ENCODE measurements around the gene ATAD3A.
A peak's percentile ranks its signal among the peaks of the same experiment; 100 is the strongest.
"Not testable (repeated sequence)": the region's sequence is repeated elsewhere in the genome, so short reads cannot be mapped to it uniquely, and the experiment has no call there.

Gene ATAD3A

GRCh38 chr1:1511533-1512285 lies at the start of gene ATAD3A:
Gene ATAD3A (plus strand): TSS chr1:1512162. CDS start chr1:1512269, 107 bp downstream.
- peak; percentile 92 to 94 for DNase-seq (ENCODE audit: low read depth in 2 of 2)

DNA sequence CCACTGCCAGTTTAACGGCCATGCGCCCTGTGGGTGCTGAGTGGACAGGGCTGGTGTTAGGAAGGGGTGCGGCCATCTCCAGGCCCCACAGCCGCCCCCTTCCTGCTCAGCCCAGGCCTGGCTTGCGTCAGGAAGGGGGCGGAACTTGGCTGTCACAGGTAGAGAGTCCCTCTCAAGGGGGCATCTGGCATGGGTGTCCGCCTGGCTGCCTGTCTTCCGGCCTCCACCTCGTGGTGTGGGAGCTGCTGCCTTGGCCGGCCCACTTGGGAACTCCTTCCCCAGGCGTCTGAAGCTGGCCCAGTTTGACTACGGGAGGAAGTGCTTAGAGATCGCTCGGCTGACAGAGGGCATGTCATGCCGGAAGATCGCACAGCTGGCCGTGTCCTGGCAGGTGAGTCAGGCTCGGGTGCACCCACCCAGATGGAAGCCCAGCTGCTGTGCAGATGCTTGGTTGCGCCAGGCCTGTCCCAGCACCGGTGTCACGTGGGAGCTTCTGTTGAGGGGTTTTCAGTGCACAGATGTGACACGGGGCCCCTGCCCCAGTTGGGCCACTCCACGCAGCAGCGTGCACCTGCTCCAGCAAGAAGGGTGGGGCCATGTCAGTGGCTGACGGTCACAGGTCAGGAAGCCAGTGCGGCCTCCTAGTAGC lies 49.5 kb upstream of the ATAD3A start:
- DNase-seq (ENCODE audit: low read depth in 2 of 2): no peak

- DNase-seq (ENCODE audit: low read depth in 2 of 2): no peak
These were observed 48.6 kb upstream of the ATAD3A start for GRCh38 chr1:1463312-1463711.

DNA sequence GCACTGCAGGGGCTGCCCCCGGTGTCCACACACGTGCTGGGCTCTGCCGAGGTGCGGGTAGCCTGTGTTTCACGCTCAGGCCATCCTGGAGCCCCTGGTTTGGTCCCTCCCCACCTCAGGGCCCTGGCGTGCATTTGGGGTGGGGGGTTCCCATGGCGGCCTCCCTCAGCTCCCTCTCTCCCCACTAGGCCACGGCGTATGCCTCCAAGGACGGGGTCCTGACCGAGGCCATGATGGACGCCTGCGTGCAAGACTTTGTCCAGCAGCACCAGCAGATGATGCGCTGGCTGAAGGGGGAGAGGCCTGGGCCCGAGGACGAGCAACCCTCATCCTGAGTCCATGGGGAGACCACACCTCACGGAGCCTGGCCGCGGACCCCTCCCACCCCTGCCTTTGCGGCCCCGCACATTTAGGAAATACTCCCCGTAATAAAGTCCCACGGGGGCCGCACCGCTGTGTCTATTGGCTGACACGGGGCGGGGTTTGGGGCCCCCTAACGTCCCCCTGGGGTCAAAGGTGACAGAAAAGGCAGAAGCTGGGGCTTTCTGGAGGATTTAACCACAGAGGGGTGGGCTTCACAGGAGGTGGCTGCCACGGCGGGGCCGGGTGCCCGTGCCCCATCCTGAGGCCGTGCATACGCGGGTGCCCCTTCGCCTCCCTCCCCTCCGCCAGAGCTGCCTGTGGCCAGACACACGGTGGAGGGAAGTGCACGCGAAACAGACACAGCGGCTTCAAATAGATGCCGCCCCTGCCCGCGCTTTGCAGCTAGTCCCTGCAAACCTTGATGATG lies 43.6 kb upstream of the ATAD3A start:
- not testable (repeated sequence) for DNase-seq (ENCODE audit: low read depth in 2 of 2)

GRCh38 chr1:1470626-1471388 lies 41.2 kb upstream of the ATAD3A start:
- DNase-seq (ENCODE audit: low read depth in 2 of 2): no peak

DNA sequence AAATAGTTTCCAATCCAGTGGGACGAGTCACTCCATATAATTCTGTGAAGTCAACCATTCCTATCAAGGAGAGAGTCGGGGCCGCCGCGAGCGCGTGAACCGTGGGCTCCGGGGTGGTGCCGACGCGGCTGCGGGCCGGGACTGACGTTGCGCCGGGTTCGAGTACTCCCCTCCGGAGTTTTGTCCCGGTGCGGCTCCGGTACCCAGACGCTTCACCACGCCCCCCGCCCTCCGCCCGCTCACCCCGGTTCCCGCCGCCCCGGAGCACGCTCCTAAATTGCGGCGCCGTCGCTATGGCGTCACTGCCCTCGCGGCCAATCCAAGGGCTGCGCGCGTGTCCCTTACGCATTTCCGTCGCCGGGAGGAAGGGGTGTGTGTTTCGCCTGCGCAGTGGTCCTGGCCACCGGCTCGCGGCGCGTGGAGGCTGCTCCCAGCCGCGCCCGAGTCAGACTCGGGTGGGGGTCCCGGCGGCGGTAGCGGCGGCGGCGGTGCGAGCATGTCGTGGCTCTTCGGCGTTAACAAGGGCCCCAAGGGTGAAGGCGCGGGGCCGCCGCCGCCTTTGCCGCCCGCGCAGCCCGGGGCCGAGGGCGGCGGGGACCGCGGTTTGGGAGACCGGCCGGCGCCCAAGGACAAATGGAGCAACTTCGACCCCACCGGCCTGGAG lies 40.4 kb upstream of the ATAD3A start, which contains the start of gene ATAD3B:
Gene ATAD3B (plus strand): TSS at position 377 of the 664 bp plus-strand sequence. CDS start 120 bp downstream, at position 497.
- DNase-seq (ENCODE audit: low read depth in 2 of 2): peak; percentile 89 to 94

- DNase-seq (ENCODE audit: low read depth in 2 of 2): not testable (repeated sequence)
These were observed 39.7 kb upstream of the ATAD3A start for GRCh38 chr1:1472053-1472876.

- not testable (repeated sequence) for DNase-seq (ENCODE audit: low read depth in 2 of 2)
These were observed 36.0 kb upstream of the ATAD3A start for GRCh38 chr1:1476011-1476410.

- no peak for DNase-seq (ENCODE audit: low read depth in 2 of 2)
These were observed 34.8 kb upstream of the ATAD3A start for GRCh38 chr1:1477206-1477605.

- DNase-seq (ENCODE audit: low read depth in 2 of 2): no peak
These were observed 32.1 kb upstream of the ATAD3A start for GRCh38 chr1:1479547-1480487.

- DNase-seq (ENCODE audit: low read depth in 2 of 2): not testable (repeated sequence)
These were observed 31.5 kb upstream of the ATAD3A start for GRCh38 chr1:1480488-1480867.

DNA sequence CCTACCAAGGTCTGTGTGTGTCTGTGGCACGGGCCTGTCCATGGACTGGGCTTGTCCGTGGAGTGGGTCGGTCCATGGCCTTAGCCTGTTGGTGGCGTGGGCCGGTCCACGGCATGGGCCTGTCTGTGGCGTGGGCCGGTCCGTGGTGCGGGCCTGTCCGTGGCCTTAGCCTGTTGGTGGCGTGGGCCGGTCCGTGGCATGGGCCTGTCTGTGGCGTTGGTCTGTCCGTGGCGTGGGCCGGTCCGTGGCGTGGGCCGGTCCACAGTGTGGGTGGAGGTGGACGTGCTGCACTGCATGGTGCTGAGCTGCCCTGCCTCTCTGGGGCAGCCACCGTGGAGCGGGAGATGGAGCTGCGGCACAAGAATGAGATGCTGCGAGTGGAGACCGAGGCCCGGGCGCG lies 30.2 kb upstream of the ATAD3A start:
- DNase-seq (ENCODE audit: low read depth in 2 of 2): not testable (repeated sequence)

GRCh38 chr1:1482856-1483255 lies 29.1 kb upstream of the ATAD3A start:
- no peak for DNase-seq (ENCODE audit: low read depth in 2 of 2)

DNA sequence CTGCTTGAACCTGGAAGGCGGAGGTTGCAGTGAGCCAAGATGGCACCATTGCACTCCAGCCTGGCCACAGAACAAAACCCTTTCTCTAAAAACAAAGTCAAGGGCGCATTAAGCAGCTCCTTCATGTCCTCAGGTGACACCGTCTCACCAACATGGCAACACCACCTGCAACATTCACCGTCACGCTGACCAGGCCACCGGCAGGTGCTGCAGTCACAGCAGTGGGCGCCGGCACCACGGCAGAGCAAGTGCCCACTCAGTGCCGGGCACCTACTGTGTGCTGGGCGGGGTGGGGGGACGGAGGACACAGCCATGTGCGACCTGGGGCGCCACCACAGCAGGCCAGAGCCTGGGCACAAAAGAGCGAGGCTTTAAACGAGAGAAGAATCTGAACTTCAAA lies 28.2 kb upstream of the ATAD3A start:
- no peak for DNase-seq (ENCODE audit: low read depth in 2 of 2)

DNA sequence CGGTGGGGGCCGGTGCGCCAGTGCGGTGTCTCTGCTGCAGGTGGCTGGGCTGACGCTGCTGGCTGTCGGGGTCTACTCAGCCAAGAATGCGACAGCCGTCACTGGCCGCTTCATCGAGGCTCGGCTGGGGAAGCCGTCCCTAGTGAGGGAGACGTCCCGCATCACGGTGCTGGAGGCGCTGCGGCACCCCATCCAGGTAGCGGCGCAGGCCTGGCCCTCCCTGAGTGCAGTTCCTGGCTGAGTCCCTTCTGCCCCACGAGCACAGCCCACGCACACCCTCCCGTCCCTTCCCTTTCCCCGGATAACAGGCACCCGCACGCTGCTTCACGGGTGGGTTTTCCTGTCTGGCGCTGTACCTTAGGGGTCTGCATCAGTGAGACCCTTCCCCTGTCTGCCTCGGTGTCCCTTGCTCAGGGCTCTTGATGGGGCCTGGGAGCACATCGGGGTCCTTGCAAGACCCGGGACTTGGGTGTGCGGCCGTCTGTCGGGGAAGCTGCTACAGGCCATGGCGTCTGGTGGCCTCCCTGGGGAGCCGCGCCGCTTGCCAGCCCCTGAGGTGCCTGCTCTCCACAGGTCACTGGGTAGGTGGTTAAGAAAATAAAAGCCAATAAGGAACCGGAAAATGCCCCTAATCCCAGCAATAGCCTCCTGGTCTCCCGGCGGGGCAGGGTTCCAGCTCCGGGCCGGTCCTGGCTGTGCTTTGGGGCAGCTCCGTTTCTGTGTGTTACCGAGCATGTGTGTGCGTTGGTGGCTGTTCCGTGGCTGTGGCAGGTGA lies 26.8 kb upstream of the ATAD3A start:
- not testable (repeated sequence) for DNase-seq (ENCODE audit: low read depth in 2 of 2)

GRCh38 chr1:1485755-1486317 lies 26.1 kb upstream of the ATAD3A start:
- DNase-seq (ENCODE audit: low read depth in 2 of 2): not testable (repeated sequence)

GRCh38 chr1:1487701-1488100 lies 24.3 kb upstream of the ATAD3A start:
- no peak for DNase-seq (ENCODE audit: low read depth in 2 of 2)

DNA sequence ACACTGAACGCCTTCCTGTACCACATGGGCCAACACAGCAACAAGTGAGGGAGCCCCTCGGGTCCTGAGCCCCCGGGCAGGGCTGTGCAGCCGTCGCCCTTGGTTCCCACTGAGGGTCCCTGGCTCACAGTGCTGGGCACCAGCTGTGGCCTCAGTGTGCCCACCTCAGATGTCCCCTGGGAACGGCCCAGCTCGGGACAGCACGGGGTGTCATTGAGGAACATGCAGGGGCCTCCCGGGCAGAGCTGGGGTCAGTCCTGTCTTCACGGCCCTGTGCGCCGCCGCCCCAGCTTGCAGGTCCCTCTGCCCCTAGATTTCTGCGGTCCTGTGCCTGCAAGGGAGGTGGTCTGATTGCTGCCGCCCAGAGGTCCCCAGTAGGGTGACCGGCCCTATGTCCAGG lies 22.7 kb upstream of the ATAD3A start:
- no peak for DNase-seq (ENCODE audit: low read depth in 2 of 2)

Data from stimulated activated CD4-positive, alpha-beta T cell treated with anti-CD3 and anti-CD28 coated beads, Interleukin-1b, Interleukin-23, amount 100 ng/mL, for 4 hours (primary cell).